ENCODE measurements around the gene NAA80.
A peak's percentile ranks its signal among the peaks of the same experiment; 100 is the strongest.

NAA80 gene, protein sequence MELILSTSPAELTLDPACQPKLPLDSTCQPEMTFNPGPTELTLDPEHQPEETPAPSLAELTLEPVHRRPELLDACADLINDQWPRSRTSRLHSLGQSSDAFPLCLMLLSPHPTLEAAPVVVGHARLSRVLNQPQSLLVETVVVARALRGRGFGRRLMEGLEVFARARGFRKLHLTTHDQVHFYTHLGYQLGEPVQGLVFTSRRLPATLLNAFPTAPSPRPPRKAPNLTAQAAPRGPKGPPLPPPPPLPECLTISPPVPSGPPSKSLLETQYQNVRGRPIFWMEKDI

DNA sequence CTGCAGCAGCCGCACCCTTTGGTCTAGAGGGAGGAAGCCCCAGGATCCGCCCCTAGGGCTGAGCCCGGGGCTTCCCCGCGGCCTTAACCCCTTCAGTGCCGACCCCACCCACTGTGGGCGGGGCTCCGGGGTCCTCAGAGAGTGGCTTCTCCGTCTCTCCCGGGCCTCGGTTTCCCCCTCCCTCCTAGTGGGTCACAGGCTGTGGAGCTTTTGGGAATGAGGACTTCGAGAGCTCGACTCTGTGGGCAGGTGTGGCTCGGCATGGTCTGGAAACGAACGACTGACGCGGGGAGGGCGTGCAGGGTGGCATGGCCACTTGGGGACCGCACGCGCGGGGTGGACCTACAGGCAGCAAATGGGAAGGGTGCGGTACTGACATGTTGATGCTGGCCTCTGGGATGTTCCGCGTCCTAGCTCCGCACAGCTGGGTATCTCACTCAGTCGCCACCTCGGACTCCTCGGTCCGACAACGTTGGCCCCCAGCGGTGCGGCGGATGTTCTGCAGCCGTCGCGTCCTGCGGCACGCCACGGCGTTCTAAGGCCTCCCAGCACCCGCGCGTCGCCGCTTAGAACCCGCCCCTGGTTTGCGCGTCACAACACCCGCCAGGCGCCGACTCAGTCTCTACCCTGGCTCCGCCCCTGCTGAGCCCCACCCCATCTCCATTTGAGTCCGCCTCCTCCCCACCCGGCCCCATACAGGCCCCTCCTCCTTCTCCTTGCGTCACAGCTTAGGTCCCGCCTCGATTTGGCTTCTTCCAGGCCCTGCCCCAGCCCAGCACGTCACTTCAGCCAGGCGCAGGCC, at the start of gene NAA80, which contains the start of gene HYAL3:
NAA80 (minus strand) TSS at position 570 of the 802 bp plus-strand sequence. CDS start 1,942 bp downstream, outside the sequence.
HYAL3 (minus strand) TSS at position 570 of the 802 bp plus-strand sequence. CDS start 3,803 bp downstream, outside the sequence.
- DNase-seq (ENCODE audit: low spot score), result peak; percentile 99

DNA sequence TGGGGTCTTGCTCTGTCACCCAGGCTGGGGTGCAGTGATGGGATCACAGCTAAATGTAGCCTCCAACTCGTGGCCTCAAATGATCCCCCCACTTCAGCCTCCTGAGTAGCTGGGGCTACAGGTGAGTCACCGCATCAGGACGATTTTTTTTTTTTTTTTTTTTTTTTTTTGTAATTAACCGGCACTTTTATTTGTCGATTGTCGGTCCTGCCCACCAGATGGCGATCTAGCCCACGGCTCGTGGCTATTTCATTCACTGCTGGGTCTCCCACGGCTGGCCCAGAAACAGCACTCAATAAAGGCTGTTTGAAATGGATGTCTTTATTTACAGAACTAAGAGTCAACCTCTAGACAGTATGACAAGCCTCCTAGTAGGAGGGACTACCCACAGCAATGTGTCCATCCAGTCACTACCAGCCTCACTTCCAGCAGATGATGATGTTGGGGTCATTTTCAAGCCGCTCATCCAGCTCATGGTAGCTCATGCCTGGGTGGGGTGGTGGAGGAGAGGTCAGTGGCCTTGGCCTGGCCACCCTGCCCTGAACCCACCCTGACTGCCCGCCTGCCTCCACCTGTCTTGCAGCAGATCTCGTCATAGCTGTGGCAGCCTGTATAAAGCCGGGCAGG, 48.1 kb upstream of the NAA80 start:
- peak; percentile 75 for DNase-seq (ENCODE audit: low spot score)

DNA sequence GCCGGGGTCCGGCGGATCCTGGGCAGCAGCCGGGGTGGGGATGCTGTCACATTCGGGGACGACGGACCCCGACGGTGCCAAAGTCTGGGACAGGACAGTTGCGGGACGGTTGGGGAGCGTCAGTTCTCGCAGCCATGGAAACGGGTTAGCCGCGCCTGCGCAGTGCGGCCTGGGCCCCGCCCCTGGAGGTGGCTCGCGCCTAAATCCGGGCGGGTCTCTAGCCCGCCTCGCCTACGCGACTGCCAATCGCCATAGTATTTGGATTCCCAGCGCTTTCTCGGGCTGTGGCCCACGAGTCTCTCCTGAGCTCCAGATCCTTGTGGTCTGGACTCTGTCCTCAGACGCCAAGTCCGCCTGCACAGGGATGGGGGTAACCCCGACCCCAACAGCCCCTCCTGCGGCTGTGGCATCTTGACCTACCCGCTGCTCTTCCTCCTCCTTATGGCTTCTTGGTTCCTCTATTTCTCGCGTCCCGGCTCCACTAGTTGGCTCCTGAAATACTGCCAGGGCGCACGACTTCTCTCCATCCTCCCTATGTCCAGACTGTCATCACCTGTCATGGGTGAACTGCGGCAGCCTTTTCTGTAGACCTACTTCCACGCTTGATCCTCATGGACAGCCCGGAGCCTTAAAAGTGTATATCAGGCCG, 46.5 kb upstream of the NAA80 start, which contains the start of gene ZMYND10:
ZMYND10 (minus strand) TSS at position 147 of the 649 bp plus-strand sequence. CDS start 153 bp downstream, outside the sequence.
- peak; percentile 90 for DNase-seq (ENCODE audit: low spot score)

DNA sequence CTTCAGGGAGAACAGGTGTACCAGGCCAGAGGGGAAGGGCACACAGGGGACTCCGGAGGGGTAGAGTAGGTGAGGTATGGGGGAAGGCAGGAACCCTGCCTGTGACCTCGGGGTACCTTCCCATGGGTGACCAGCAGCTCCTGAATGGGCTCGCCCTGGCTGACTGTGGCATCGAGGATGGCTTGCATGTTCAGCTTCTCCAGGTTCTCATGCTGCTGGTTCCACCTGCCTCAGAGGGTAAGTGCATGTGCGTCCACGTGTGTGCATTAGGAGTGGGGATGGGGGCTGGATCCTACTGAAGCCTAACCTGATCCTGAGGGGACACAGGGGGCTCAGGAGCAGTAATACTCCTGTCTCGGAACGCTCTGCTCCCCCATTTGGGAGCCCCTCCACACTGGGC, 45.8 kb upstream of the NAA80 start:
- no peak for DNase-seq (ENCODE audit: low spot score)

DNA sequence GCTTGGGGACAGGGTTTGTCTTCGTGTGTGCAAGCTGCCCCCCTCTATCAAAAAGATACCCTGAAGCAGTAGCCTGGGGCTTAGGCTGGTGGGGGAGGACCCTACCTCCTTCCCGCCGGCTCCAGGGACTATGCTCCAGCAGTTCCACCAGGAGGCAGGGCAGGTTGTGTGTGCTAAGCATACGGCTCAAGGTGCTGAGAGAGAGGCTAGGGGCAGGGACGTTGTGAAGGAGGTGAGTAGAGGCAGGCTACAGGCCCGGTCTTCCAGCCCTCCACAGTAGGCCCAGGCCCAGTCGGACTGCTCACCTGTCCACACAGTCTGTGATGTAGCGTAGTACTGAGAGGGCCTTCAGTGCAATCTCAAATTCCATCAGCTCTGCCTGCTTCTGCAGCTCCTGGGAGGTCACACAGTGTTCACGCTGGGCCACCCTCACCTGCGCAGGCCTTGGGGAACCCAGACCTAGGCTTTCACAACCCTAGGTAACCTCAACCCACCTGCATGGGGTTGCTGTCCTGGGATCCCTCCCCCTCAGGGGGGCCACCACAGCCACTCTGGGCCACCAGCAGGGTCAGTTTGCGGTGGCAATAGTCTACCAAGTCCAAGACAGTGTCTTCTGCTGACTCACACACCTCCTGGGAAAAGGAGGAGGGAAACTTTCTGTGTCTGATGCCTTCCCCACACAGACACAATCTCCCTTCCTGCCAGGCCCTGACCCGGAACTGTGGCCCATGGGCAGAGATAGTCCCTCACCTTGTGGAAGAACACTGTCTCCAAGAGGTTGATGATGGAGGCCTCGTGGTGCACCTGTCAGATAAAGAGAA, 43.8 kb upstream of the NAA80 start:
- DNase-seq (ENCODE audit: low spot score), result no peak

DNA sequence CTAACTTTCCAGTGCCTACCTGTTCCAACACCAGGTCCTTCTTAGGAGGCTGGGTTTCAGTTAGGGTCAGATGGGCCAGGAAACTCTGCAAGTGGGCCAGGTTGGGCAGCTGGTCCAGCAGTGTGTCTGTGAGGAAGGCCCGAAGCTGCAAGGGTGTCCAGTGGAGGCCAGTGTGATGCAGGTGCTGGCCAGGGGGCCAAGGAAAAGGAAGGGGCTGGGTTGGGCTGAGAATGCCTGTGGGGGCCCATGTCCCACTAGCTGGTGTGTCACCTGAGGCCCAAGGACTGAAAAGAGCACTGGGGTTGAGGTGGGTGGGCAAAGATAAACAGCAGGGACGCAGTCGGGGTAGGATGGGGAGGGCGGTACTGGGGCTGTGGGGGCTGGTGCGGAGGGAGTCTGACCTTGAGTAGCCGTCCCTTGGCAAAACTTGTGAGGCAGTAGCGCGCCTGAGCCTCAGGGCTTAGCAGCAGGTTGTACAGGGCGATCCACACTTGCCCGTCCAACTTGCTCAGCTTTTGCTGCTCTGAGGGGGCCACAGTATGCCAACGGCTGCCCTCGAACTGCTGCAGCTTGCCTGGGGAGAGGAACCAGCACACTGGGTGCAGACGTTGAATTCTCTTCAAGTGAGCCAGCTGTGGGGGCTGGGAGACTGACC, 42.9 kb upstream of the NAA80 start:
- no peak for DNase-seq (ENCODE audit: low spot score)

DNA sequence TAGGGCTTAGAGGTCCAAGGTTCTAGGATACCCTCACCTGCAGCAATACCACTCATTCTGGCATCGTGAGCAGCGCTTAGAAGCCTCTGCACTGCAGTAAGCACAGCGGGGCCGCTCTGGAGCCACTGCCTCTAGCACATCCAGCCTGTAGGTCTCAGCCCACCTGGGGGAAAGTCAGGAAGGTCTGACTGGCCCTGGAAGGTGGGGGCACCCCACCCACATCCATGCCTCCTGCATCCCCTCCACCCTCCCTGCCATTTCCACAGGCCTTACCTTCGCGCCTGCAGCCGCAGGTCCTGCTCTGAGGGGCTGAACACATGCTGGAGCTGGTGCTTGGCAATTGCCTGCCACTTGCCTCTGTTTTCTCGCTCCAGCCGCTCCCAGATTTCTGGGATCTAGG, 42.3 kb upstream of the NAA80 start:
- DNase-seq (ENCODE audit: low spot score), result no peak

DNA sequence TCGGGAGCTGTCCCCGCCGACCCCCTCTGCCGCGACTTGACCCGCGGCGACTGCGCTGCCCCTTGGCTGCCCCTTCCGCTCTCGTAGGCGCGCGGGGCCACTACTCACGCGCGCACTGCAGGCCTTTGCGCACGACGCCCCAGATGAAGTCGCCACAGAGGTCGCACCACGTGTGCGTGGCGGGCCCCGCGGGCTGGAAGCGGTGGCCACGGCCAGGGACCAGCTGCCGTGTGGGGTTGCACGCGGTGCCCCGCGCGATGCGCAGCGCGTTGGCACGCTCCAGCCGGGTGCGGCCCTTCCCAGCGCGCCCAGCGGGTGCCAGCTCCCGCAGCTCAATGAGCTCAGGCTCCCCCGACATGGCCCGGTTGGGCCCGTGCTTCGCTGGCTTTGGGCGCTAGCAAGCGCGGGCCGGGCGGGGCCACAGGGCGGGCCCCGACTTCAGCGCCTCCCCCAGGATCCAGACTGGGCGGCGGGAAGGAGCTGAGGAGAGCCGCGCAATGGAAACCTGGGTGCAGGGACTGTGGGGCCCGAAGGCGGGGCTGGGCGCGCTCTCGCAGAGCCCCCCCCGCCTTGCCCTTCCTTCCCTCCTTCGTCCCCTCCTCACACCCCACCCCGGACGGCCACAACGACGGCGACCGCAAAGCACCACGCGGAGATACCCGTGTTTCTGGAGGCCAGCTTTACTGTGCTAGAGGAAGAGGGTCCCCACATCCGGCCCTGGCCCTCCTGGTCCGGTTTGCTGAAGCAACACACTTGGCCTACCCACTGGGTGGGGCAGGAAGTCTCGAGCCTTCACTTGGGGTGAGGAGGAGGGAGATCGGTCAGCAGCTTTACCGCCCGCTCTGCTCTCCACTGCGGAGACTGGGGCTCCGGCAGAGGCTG, 41.5 kb upstream of the NAA80 start, which contains the start of gene RASSF1:
RASSF1 (minus strand) TSS at position 389 of the 882 bp plus-strand sequence; CDS start at position 358, 31 bp downstream.
- DNase-seq (ENCODE audit: low spot score), result peak; percentile 69

DNA sequence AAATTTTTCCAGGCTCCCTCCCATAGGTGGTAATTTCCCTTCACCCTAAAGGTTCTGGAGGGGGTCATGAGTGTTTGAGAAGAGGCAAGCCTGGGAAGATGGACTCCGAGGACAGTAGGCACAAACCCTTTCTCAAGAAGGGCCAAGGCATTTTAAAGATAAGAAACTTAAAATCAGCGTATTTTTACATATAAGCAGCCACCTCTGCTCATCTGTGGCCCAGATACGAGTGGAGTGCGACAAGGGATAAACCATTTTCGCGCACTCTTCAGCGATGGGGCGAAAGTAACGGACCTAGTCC, 40.9 kb upstream of the NAA80 start:
- DNase-seq (ENCODE audit: low spot score), result no peak

DNA sequence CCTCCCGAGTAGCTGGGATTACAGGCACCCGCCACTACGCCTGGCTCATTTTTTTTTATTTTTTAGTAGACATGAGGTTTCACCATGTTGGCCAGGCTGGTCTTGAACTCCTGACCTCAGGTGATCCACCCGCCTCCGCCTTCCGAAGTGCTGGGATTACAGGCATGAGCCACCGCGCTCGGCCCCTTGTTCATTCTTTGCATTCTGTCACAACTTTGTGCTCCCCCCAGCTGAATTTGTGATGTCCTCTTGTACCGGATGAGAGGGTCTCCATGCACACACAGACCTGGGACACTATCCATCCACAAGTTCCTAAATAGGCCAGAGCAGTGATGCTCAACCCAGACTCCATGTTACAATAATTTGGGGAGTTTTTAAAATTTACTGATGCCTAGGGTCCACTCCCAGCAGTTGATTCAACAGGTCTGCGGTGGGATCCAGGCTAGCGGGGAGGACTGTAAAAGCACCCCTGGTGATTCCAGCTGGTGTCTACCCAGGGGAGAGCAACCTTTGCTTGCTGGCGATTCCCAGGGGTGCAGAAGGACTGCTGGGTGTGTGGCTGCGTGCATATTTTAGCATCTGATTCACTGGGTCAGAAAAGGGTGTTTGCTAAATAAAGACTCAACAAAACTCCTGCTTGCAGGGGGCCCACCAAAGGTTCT, 40.4 kb upstream of the NAA80 start:
- peak; percentile 53 for DNase-seq (ENCODE audit: low spot score)

DNA sequence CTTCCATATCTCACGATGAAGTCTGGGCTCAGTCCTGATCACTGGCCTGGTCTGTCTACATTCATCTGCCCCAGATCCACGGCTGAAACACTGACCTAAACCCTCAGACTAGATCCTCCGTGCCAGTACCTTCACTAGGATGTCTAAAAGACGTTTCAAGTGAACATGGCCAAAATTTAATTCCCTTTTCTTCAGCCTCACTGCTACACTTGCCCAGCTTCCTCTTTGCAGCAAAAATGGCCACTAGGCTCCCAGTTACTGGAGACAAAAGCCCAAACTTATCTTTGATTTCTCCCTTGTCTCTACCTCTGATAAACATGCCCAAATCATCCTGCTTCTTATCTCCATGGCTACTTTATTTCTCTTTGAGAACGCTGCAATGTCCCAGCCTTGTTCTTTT, 39.8 kb upstream of the NAA80 start:
- DNase-seq (ENCODE audit: low spot score), result no peak

DNA sequence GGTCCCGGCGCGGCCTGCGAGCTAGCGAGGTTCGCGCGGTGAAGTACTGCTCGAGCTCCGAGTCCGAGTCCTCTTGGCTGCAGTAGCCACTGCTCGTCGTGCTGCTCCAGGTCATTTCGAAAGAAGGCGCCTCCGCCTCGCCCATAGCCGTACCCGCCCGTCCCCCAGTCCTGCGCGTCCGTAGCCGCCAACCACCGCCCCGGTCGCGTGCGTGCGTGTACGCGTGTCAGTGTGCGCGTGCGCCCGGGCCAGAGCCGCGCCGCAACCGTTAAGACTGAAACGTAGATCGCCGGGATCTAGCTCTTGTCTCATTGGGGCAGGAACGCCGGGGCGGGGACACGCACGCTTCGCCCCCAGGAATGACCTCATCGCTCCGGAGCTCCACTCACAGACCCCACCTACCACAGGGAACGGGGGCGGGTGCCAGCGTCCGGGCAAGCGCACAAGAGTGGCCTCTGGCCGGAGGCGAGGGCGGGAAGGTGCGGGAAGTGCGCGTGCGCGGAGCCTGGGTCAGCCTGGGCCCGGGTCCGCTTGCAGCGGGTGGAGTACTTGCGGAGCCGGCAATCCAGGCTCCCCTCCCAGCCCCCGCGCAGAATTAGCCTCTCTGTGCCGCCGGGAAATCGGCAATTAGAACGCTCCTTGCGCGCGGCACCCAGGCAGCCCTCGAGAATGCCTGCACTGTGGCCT, 38.1 kb upstream of the NAA80 start:
- peak; percentile 96 for DNase-seq (ENCODE audit: low spot score)

DNA sequence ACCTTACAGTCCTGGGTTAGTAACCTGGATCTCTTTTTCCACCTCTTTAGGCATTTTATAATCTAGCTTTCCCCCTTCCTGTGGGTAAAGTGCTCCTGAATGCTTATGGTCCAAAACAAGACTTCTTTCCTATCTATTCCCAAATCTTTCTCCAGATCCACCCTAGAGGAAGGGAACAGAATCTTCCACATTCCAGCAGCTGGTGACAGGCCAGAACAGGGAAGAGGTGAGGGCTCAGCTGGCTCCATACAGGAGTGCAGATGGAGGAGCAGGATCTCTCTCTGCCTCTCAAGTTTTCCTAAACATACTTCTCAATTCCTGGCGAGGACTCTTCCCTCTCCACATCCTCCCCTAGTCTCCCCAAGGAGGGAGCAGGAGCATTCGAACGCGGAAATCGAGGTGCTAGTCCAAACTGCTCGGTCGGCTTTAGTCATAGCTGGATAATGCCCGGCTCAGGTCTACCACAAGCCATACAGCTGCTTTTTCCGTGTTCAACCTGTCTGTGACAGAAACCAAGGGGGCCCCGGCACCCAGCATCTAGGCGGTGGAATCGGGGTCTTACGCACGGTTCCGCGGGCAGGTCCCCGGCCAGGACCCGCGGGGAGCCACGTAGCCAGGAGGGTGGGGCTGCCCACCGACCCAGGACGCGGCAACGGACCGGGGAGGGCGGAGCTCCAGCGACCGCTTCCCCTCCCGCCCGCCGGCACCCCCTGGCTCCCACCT, 37.4 kb upstream of the NAA80 start:
- DNase-seq (ENCODE audit: low spot score), result peak; percentile 73

DNA sequence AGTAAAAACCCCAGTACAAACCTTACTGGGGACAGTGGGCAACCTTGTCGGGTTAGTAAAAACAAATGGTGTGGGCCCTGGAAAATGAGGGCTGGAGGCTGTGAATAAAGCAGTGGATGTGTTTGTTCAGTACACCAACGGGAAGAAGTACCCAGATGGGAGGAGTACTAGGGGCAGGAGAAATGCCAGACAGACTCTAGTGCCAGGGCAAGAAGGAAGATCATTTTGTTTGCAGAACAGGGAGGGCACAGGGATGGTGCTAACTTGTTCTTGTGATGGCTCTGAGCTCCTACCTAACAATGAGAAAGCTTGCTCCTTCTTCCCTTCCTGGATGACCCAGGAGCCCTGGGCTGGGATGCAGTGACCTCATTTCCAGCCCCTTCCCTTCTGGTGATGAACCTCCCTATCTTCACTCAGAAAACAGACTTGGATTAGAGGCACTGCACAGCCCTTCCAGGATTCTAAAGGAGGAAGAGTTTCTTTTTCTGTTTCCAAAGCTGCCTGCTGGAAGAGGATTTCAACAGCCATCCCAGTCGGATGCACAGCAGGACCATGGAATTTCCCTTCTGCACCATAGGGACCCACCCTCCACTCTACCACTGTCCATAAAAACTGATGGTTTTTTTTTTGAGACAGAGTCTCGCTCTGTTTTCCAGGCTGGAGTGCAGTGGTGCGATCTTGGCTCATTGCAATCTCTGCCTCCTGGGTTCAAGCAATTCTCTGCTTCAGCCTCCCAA, 35.3 kb upstream of the NAA80 start:
- DNase-seq (ENCODE audit: low spot score), result no peak

DNA sequence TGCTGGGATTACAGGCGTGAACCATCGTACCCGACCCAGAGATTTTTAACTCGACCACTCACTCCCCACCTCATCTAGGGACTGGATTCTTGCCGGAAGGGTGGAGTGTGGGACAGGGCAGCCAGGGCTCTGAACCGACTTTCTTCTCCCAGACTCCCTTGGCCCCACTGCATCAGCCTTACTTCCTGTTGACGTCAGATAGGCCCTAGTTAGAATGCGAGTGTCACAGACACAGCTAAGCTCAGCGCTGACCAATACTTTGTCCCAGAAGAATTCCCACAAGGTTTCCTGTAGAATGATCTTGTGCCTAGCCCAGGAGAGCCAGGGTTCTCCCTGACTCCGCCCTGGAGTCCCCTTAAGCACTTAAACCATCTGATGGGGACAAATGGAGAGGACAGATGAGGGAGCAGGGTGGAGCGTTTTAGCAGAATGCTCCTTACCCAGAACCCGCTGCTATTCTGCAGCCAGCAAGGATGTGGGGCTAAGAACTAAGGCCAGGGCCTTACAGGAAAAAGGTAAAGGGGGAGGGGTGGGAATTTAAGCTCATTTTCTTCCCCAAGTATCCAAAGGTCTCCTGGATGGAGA, 34.6 kb upstream of the NAA80 start:
- DNase-seq (ENCODE audit: low spot score), result no peak

DNA sequence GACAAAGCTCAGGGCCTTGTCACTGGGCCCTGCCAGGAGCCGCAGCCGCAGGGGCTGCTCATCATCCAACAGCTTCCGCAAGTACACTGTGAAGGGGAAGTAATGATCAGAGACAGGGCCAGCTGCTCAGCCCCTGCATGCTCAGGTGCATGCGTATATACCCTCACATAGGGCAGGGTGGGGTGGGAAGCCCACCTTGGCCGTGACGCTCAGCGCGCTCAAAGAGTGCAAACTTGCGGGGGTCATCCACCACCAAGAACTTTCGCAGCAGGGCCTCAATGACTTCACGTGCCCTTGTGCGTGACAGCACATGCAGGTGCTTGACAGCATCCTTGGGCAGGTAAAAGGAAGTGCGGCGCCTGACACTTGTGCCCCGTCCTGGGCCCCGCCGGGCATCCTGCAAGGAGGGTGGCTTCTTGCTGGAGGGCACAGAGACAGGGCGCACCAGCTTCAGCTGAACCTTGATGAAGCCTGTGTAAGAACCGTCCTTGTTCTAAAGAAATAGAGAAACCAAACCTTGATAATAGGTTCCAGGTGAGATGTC, 32.2 kb upstream of the NAA80 start:
- DNase-seq (ENCODE audit: low spot score), result no peak

DNA sequence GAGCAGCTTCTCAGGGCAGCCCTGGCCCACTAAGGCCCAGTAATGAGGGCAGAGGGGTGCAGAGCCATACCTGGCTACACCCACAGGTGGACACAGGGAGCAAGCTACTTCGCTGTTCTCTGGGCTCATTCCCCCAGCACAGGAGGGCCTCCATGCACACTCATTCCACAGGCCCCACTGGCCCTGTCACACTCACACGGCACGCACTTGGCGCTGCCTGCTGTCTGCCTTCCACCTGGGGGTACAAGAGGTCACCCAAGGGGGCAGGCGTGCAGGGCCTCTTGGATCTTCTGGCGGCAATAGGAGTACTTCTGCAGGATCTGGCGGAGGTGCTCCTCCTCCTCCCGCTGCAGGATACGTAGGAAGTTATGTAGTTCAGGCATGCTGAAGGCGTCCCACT, 31.1 kb upstream of the NAA80 start:
- DNase-seq (ENCODE audit: low spot score), result no peak
